PFSK-1 (cell line): ENCODE results near the gene BPI. TPM values are rescaled to one million over a fixed set of nuclear protein-coding genes. Genes with fewer than 3 reads are reported as not detected.

Source experiments
- FOXP2 ChIP-seq: optimal IDR thresholded peaks from 2 replicates; pipeline ENCODE3; 2011; ENCODE audit warnings: borderline replicate concordance, control low read depth, inconsistent platforms; ENCODE audit not compliant: insufficient read depth; ENCODE audit errors: extremely low read length, extremely low read depth
- POLR2AphosphoS5 ChIP-seq: IDR thresholded peaks from 2 replicates; pipeline ENCODE4 v1.6.1; 2012; ENCODE audit warnings: low read depth, mild to moderate bottlenecking, control low read depth, low read length, moderate library complexity
- SIN3A ChIP-seq: IDR thresholded peaks from 2 replicates; pipeline ENCODE4 v1.6.1; 2012; ENCODE audit warnings: mild to moderate bottlenecking, low read length, moderate library complexity, borderline replicate concordance; ENCODE audit not compliant: insufficient read depth
- TAF1 ChIP-seq: IDR thresholded peaks from 2 replicates; pipeline ENCODE4 v1.6.1; 2012; ENCODE audit warnings: low read length, control low read depth, borderline replicate concordance; ENCODE audit not compliant: insufficient read depth
- polyA plus RNA-seq: library from polyadenylated mRNA; unstranded; fragments of >200 nt; gene quantifications from one replicate; pipeline ENCODE4 v1.2.1, GENCODE V29; 2012; ENCODE audit warnings: low read depth, missing spikeins; ENCODE audit not compliant: insufficient read length
- TF ChIP-seq, protein P1 (sequence below), 2 experiments: IDR thresholded peaks; 2 replicates each; pipeline versions ENCODE4 v1.6.1 to v1.8.0; 2011 to 2012; ENCODE audit warnings: low read depth in 2 of 2, low read length in 2 of 2, control low read depth in 1 of 2, inconsistent platforms in 1 of 2, mild to moderate bottlenecking in 1 of 2, moderate library complexity in 1 of 2; ENCODE audit not compliant: insufficient read depth in 1 of 2

Gene BPI
- polyA plus RNA-seq = 3.3 TPM

DNA sequence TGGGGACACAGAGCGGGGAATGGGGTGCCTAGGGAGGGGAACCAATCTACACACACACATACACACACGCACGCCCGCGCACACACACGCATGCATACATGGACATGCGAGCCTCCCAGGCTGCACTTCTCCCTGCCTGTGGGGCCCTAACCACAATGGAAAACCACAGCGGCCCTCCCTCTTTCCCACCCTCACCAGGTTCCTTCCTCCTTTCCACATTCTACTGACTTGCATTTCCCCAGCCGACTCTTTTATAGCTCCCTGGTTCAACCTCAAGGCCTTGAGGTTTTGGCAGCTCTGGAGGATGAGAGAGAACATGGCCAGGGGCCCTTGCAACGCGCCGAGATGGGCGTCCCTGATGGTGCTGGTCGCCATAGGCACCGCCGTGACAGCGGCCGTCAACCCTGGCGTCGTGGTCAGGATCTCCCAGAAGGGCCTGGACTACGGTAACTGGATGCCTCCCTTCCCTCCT lies at the start of gene BPI:
Gene BPI, plus strand, starts transcription at position 249 of the 472 bp plus-strand sequence. Its CDS starts 68 bp downstream, at position 317.
- TF ChIP-seq FOXP2 = no peak
- TF ChIP-seq, protein P1, sequence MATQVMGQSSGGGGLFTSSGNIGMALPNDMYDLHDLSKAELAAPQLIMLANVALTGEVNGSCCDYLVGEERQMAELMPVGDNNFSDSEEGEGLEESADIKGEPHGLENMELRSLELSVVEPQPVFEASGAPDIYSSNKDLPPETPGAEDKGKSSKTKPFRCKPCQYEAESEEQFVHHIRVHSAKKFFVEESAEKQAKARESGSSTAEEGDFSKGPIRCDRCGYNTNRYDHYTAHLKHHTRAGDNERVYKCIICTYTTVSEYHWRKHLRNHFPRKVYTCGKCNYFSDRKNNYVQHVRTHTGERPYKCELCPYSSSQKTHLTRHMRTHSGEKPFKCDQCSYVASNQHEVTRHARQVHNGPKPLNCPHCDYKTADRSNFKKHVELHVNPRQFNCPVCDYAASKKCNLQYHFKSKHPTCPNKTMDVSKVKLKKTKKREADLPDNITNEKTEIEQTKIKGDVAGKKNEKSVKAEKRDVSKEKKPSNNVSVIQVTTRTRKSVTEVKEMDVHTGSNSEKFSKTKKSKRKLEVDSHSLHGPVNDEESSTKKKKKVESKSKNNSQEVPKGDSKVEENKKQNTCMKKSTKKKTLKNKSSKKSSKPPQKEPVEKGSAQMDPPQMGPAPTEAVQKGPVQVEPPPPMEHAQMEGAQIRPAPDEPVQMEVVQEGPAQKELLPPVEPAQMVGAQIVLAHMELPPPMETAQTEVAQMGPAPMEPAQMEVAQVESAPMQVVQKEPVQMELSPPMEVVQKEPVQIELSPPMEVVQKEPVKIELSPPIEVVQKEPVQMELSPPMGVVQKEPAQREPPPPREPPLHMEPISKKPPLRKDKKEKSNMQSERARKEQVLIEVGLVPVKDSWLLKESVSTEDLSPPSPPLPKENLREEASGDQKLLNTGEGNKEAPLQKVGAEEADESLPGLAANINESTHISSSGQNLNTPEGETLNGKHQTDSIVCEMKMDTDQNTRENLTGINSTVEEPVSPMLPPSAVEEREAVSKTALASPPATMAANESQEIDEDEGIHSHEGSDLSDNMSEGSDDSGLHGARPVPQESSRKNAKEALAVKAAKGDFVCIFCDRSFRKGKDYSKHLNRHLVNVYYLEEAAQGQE (IDR thresholded peaks at IDR 0.05; ENCODE audit: insufficient read depth in 1 of 2, low read depth in 2 of 2, low read length in 2 of 2) = no peak
- no peak for TF ChIP-seq TAF1
- TF ChIP-seq POLR2AphosphoS5 = no peak; the same call in 1 of the 2 replicates
- no peak for TF ChIP-seq SIN3A

DNA sequence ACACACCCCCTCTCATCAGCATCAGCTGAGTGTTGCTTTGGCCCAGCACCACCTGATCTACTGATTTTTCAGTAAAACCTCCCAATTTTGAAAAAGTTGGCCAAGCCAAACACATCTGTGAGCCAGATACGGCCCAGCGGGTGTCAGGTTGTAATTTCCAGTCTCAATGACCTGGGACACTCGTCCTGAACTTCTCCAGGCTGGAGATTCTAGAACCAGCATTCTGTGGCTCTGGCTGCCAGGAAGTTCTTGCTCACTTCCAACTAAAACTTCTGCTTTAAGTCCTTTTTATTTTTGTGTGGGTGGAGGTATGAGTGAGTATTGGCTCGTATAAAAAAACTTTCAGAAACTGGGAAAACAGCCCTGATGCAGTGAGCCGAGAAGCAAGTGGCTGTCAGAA lies 48.6 kb upstream of the BPI start:
- TF ChIP-seq SIN3A (no peak), POLR2AphosphoS5 (no peak), TAF1 (no peak), FOXP2 (no peak)
- TF ChIP-seq, protein P1 (IDR thresholded peaks at IDR 0.05; ENCODE audit: insufficient read depth in 1 of 2, low read depth in 2 of 2, low read length in 2 of 2) = no peak

- TF ChIP-seq POLR2AphosphoS5 = no peak
- no peak for TF ChIP-seq TAF1
- TF ChIP-seq, protein P1 (IDR thresholded peaks at IDR 0.05; ENCODE audit: insufficient read depth in 1 of 2, low read depth in 2 of 2, low read length in 2 of 2) = no peak
- no peak for TF ChIP-seq FOXP2
- TF ChIP-seq SIN3A = no peak
Observed at GRCh38 chr20:38256021-38256420, 47.9 kb upstream of the BPI start.

- TF ChIP-seq SIN3A (no peak), POLR2AphosphoS5 (no peak), TAF1 (no peak), FOXP2 (no peak)
- TF ChIP-seq, protein P1 (IDR thresholded peaks at IDR 0.05; ENCODE audit: insufficient read depth in 1 of 2, low read depth in 2 of 2, low read length in 2 of 2) = no peak
Observed at GRCh38 chr20:38256966-38257365, 47.0 kb upstream of the BPI start.
